Adipocyte (in vitro differentiated cells): ENCODE measurements around the gene ANO3.

Experiments
- DNase-seq: peaks from one replicate; pipeline ENCODE4 v3.0.0-alpha.2; 2015; ENCODE audit warnings: low read depth
- H3K27me3 ChIP-seq: replicated peaks from 2 replicates; pipeline ENCODE4 v1.7.0; 2013; ENCODE audit warnings: mild to moderate bottlenecking, low read length, moderate library complexity; ENCODE audit not compliant: control insufficient read depth, insufficient read depth
- H3K36me3 ChIP-seq: 2 replicates; pipeline ENCODE4 v1.7.0; 2013; ENCODE audit warnings: low read length, mild to moderate bottlenecking, moderate library complexity; ENCODE audit not compliant: control insufficient read depth, insufficient read depth, severe bottlenecking
- H3K4me1 ChIP-seq: 2 replicates; pipeline ENCODE4 v1.7.0; 2013; ENCODE audit warnings: mild to moderate bottlenecking, low read length, moderate library complexity; ENCODE audit not compliant: control insufficient read depth, insufficient read depth
- H3K4me3 ChIP-seq: 2 replicates; pipeline ENCODE4 v1.7.0; 2013; ENCODE audit warnings: mild to moderate bottlenecking, low read length, moderate library complexity
- H3K9ac ChIP-seq: 2 replicates; pipeline ENCODE4 v1.7.0; 2013; ENCODE audit warnings: mild to moderate bottlenecking, low read length, moderate library complexity
- H3K9me3 ChIP-seq: 2 replicates; pipeline ENCODE4 v1.7.0; 2013; ENCODE audit warnings: mild to moderate bottlenecking, low read length, moderate library complexity; ENCODE audit not compliant: control insufficient read depth

The ANO3 gene

GRCh38 chr11:26465274-26465673, 133.3 kb downstream of the ANO3 start:
- Histone ChIP-seq H3K27me3 (no peaks in the 10 kb centered on the region), H3K9ac (no peak overlapping the region), H3K9me3 (no peaks in the 10 kb centered on the region), H3K36me3 (no peaks in the 10 kb centered on the region), H3K4me1 (no peaks in the 10 kb centered on the region), H3K4me3 (no peak overlapping the region)
- no peak for DNase-seq

GRCh38 chr11:26467506-26467905, 135.6 kb downstream of the ANO3 start:
- H3K4me3 ChIP-seq, result no peak overlapping the region
- H3K9ac ChIP-seq, result no peak overlapping the region
- no peaks in the 10 kb centered on the region for H3K9me3 ChIP-seq
- H3K36me3 ChIP-seq, result no peaks in the 10 kb centered on the region
- no peaks in the 10 kb centered on the region for H3K4me1 ChIP-seq
- no peaks in the 10 kb centered on the region for H3K27me3 ChIP-seq
- DNase-seq, result no peak

GRCh38 chr11:26470992-26471391, 139.1 kb downstream of the ANO3 start:
- no peak overlapping the region for H3K9ac ChIP-seq
- H3K27me3 ChIP-seq, result no peaks in the 10 kb centered on the region
- H3K4me1 ChIP-seq, result no peaks in the 10 kb centered on the region
- no peaks in the 10 kb centered on the region for H3K36me3 ChIP-seq
- H3K4me3 ChIP-seq, result no peak overlapping the region
- H3K9me3 ChIP-seq, result no peaks in the 10 kb centered on the region
- no peak for DNase-seq

GRCh38 chr11:26473216-26474194, 141.6 kb downstream of the ANO3 start:
- H3K36me3 ChIP-seq, result no peaks in the 10 kb centered on the region
- DNase-seq, result no peak
- H3K4me3 ChIP-seq, result no peak overlapping the region
- no peaks in the 10 kb centered on the region for H3K27me3 ChIP-seq
- H3K9me3 ChIP-seq, result no peaks in the 10 kb centered on the region
- no peak overlapping the region for H3K9ac ChIP-seq
- no peaks in the 10 kb centered on the region for H3K4me1 ChIP-seq

- H3K9ac ChIP-seq, result no peak overlapping the region
- H3K36me3 ChIP-seq, result no peaks in the 10 kb centered on the region
- H3K4me3 ChIP-seq, result no peak overlapping the region
- H3K27me3 ChIP-seq, result no peaks in the 10 kb centered on the region
- no peaks in the 10 kb centered on the region for H3K9me3 ChIP-seq
- no peaks in the 10 kb centered on the region for H3K4me1 ChIP-seq
- no peak for DNase-seq
These were observed 142.5 kb downstream of the ANO3 start for GRCh38 chr11:26474401-26474800.

GRCh38 chr11:26477396-26477795, 145.5 kb downstream of the ANO3 start:
- Histone ChIP-seq H3K4me3 (no peak overlapping the region), H3K27me3 (no peaks in the 10 kb centered on the region), H3K9ac (no peak overlapping the region), H3K4me1 (no peaks in the 10 kb centered on the region), H3K36me3 (no peaks in the 10 kb centered on the region), H3K9me3 (no peaks in the 10 kb centered on the region)
- no peak for DNase-seq

GRCh38 chr11:26478710-26479109, 146.8 kb downstream of the ANO3 start:
- Histone ChIP-seq H3K27me3 (no peaks in the 10 kb centered on the region), H3K4me1 (no peaks in the 10 kb centered on the region), H3K36me3 (no peaks in the 10 kb centered on the region), H3K9ac (no peak overlapping the region), H3K9me3 (no peaks in the 10 kb centered on the region), H3K4me3 (no peak overlapping the region)
- DNase-seq, result peak; percentile 38

- Histone ChIP-seq H3K36me3 (no peaks in the 10 kb centered on the region), H3K4me3 (no peak overlapping the region), H3K9me3 (no peaks in the 10 kb centered on the region), H3K27me3 (no peaks in the 10 kb centered on the region), H3K4me1 (no peaks in the 10 kb centered on the region), H3K9ac (no peak overlapping the region)
- DNase-seq, result no peak
These were observed 148.1 kb downstream of the ANO3 start for GRCh38 chr11:26480041-26480440.

- Histone ChIP-seq H3K36me3 (no peaks in the 10 kb centered on the region), H3K27me3 (no peaks in the 10 kb centered on the region), H3K9me3 (peaks cover 3% of the 10 kb centered on the region), H3K9ac (no peak overlapping the region), H3K4me1 (no peaks in the 10 kb centered on the region), H3K4me3 (no peak overlapping the region)
- DNase-seq, result peak; percentile 13
These were observed 151.2 kb downstream of the ANO3 start for GRCh38 chr11:26483108-26483507.

GRCh38 chr11:26490546-26490945, 158.6 kb downstream of the ANO3 start:
- H3K9ac ChIP-seq, result no peak overlapping the region
- no peak for DNase-seq

GRCh38 chr11:26493616-26494015, 161.7 kb downstream of the ANO3 start:
- H3K27me3 ChIP-seq, result no peaks in the 10 kb centered on the region
- no peaks in the 10 kb centered on the region for H3K36me3 ChIP-seq
- H3K9ac ChIP-seq, result no peak overlapping the region
- peaks cover 6% of the 10 kb centered on the region for H3K9me3 ChIP-seq
- DNase-seq, result no peak
- no peaks in the 10 kb centered on the region for H3K4me1 ChIP-seq
- H3K4me3 ChIP-seq, result no peak overlapping the region

More at GRCh38 chr11:26490546-26490945, 158.6 kb downstream of the ANO3 start:
- Histone ChIP-seq H3K36me3 (no peaks in the 10 kb centered on the region), H3K27me3 (no peaks in the 10 kb centered on the region), H3K9me3 (peaks cover 9% of the 10 kb centered on the region), H3K4me1 (no peaks in the 10 kb centered on the region), H3K4me3 (no peak overlapping the region)
